NK-92 (cell line): ENCODE measurements around the gene CNTNAP4.

ENCODE experiments used
- DNase-seq: peaks from one replicate; lab custom pipeline; 2025; ENCODE audit not compliant: unreplicated experiment; lab: John Stamatoyannopoulos, UW

The CNTNAP4 gene

GRCh38 chr16:76484020-76484419 is 206.8 kb downstream of the CNTNAP4 start:
- DNase-seq = no peak

- no peak for DNase-seq
These were observed 209.5 kb downstream of the CNTNAP4 start for GRCh38 chr16:76486740-76487139.

- DNase-seq = no peak
These were observed 210.3 kb downstream of the CNTNAP4 start for GRCh38 chr16:76487411-76488064.

- DNase-seq = no peak
These were observed 210.8 kb downstream of the CNTNAP4 start for GRCh38 chr16:76488065-76488417.

GRCh38 chr16:76490036-76490639 is 212.9 kb downstream of the CNTNAP4 start:
- DNase-seq = no peak

- DNase-seq = no peak
These were observed 222.8 kb downstream of the CNTNAP4 start for GRCh38 chr16:76500006-76500405.

GRCh38 chr16:76502063-76502462 is 224.9 kb downstream of the CNTNAP4 start:
- DNase-seq = no peak

- no peak for DNase-seq
These were observed 225.4 kb downstream of the CNTNAP4 start for GRCh38 chr16:76502555-76502954.

- DNase-seq = no peak
These were observed 225.9 kb downstream of the CNTNAP4 start for GRCh38 chr16:76503091-76503490.

GRCh38 chr16:76511203-76511602 is 234.0 kb downstream of the CNTNAP4 start:
- DNase-seq = no peak

GRCh38 chr16:76518781-76519180 is 241.6 kb downstream of the CNTNAP4 start:
- no peak for DNase-seq

- DNase-seq = no peak
These were observed 247.2 kb downstream of the CNTNAP4 start for GRCh38 chr16:76524356-76524755.

- DNase-seq = no peak
These were observed 247.6 kb downstream of the CNTNAP4 start for GRCh38 chr16:76524769-76525168.

- no peak for DNase-seq
These were observed 250.0 kb downstream of the CNTNAP4 start for GRCh38 chr16:76527244-76527643.

- DNase-seq = no peak
These were observed 251.9 kb downstream of the CNTNAP4 start for GRCh38 chr16:76529120-76529519.

- no peak for DNase-seq
These were observed 254.0 kb downstream of the CNTNAP4 start for GRCh38 chr16:76531236-76531635.

- no peak for DNase-seq
These were observed 255.2 kb downstream of the CNTNAP4 start for GRCh38 chr16:76532188-76532973.

- DNase-seq = no peak
These were observed 262.4 kb downstream of the CNTNAP4 start for GRCh38 chr16:76539609-76540008.

- no peak for DNase-seq
These were observed 263.9 kb downstream of the CNTNAP4 start for GRCh38 chr16:76541070-76541469.

GRCh38 chr16:76565542-76565941 is 288.3 kb downstream of the CNTNAP4 start:
- DNase-seq = no peak

- DNase-seq = no peak
These were observed 294.6 kb downstream of the CNTNAP4 start for GRCh38 chr16:76571755-76572154.

- no peak for DNase-seq
These were observed 296.1 kb downstream of the CNTNAP4 start for GRCh38 chr16:76573281-76573680.
